BLaER1 treated with 17β-estradiol and CSF1 and Interleukin-3, amounts not matched to agents 10 nM and 100 nM (cell line): ENCODE results near the gene UBXN7.

Experiments used
- H3K27ac ChIP-seq, 11 experiments: shearing (Covaris generic); formaldehyde crosslinking; 2 replicates each; pipeline ENCODE4 v1.8.1; 2022
- H3K27me3 ChIP-seq, 11 experiments: shearing (Covaris generic); formaldehyde crosslinking; 2 replicates each; pipeline ENCODE4 v1.8.1; 2022
- H3K36me3 ChIP-seq, 11 experiments: shearing (Covaris generic); formaldehyde crosslinking; 2 replicates each; pipeline ENCODE4 v1.8.1; 2022
- H3K4me1 ChIP-seq, 10 experiments: shearing (Covaris generic); formaldehyde crosslinking; 2 replicates each; pipeline ENCODE4 v1.8.1; 2022
- H3K4me2 ChIP-seq, 11 experiments: shearing (Covaris generic); formaldehyde crosslinking; 2 replicates each; pipeline ENCODE4 v1.8.1; 2022
- H3K4me3 ChIP-seq, 10 experiments: shearing (Covaris generic); formaldehyde crosslinking; 2 replicates each; pipeline ENCODE4 v1.8.1; 2022
- H3K9ac ChIP-seq, 11 experiments: shearing (Covaris generic); formaldehyde crosslinking; 2 replicates each; pipeline ENCODE4 v1.8.1; 2022
- H3K9me3 ChIP-seq, 11 experiments: shearing (Covaris generic); formaldehyde crosslinking; replicated peaks in 1 of 11; 2 replicates each; pipeline ENCODE4 v1.8.1; 2022
- H4K20me1 ChIP-seq, 11 experiments: shearing (Covaris generic); formaldehyde crosslinking; 2 replicates each; pipeline ENCODE4 v1.8.1; 2022
- Cebpa-rat ChIP-seq, 11 experiments: shearing (Covaris generic); IDR thresholded peaks; 2 replicates each; pipeline ENCODE4 v1.8.1; 2022

UBXN7 gene

GRCh38 chr3:196298521-196298920 is 133.7 kb downstream of the UBXN7 start:
- Histone ChIP-seq H3K27me3 (no peaks in the 10 kb centered on the region), H3K4me1 (peaks cover 5 to 19% (median 12%) of the 10 kb centered on the region in 10 experiments; a peak in 17 of 20 replicates), H3K36me3 (peaks cover 0 to 45% (median 16%) of the 10 kb centered on the region in 11 experiments; a peak in 14 of 22 replicates), H3K4me3 (no peak overlapping the region), H3K9ac (no peak overlapping the region), H4K20me1 (no peaks in the 10 kb centered on the region), H3K9me3 (no peaks in the 10 kb centered on the region), H3K4me2 (no peak overlapping the region), H3K27ac (no peak overlapping the region)
- no peak for TF ChIP-seq Cebpa-rat (IDR thresholded peaks at IDR 0.05)
